NOMO-1 (cell line): Measurements from ENCODE around the gene SARNP.
A peak's percentile ranks its signal among the peaks of the same experiment; 100 is the strongest.

Source experiments
- DNase-seq, 2 experiments: peaks; one replicate each; lab custom pipeline; 2025; ENCODE audit not compliant: unreplicated experiment in 2 of 2; lab: John Stamatoyannopoulos, UW

The SARNP gene

DNA sequence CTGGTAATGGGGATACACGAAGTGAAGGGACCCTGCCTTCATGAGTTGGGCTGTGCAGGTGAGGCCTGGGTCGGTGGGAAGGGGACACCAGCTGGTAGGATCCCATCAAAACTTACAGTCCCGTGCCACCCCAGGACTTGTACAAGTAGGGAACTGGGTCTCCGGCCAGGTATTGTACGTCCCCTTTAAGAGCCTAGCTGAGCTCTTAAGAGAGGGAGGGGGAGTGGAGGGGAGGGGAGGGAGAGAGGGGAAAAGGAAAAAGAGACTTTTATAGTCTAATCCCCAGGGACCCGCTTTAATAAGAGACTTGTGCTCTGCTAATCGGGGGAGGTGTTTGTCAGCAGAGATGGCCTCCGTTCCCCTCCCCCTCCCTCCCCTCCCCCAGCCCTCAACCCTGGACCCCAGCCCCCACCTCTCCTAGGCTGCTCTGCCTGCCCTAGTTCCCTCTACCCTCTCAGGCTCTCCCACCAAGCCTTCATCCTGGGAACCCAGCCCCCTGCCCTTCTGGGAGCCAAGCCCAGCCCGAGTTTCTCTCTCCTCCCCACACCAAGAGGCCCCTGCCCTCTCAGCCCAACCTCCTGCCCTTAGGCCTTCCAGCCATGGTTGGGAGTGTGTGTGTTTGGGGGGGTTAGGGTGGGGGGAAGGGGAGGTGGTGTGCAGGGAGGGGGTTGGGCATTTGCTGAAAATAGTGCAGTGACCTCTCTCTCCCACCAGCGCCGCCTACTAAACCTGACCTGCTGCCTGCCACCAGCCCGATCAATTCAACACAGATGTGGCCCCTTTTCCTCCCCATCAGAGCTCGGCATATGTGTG is 72.0 kb downstream of the SARNP start:
- DNase-seq = no peak

DNA sequence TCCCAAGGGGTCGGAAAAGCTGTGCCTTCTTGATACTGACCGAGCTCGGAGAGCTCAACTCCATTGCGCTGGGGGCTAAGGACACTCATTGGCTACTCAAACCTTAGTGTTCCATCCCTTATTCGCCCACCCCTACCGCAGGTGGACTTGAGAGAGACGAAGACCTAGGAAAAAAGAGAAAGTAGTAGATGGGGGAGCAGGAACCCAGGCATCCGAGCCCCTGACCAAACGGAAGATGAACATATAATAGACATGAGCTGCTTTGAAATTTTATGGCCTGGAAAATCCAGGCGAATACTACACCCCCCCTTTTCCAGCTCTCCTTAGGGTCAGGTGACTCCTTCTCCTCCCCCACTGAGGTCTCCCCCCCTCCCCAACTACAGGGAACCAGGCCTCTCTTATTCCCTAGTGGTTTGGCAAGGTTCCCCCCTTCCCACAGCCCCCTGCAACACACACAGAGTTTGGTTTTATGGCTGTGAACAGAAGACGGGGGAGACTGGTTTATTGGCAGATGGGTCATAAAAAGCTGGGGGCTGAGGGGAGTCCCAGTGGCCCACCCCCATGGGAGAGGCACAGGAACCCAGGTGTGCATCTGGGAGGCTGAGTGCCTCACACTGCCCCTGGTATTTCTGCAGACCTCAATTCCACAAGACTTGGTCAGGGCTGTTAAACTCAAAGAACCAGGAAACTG is 73.0 kb downstream of the SARNP start:
- DNase-seq = no peak

DNA sequence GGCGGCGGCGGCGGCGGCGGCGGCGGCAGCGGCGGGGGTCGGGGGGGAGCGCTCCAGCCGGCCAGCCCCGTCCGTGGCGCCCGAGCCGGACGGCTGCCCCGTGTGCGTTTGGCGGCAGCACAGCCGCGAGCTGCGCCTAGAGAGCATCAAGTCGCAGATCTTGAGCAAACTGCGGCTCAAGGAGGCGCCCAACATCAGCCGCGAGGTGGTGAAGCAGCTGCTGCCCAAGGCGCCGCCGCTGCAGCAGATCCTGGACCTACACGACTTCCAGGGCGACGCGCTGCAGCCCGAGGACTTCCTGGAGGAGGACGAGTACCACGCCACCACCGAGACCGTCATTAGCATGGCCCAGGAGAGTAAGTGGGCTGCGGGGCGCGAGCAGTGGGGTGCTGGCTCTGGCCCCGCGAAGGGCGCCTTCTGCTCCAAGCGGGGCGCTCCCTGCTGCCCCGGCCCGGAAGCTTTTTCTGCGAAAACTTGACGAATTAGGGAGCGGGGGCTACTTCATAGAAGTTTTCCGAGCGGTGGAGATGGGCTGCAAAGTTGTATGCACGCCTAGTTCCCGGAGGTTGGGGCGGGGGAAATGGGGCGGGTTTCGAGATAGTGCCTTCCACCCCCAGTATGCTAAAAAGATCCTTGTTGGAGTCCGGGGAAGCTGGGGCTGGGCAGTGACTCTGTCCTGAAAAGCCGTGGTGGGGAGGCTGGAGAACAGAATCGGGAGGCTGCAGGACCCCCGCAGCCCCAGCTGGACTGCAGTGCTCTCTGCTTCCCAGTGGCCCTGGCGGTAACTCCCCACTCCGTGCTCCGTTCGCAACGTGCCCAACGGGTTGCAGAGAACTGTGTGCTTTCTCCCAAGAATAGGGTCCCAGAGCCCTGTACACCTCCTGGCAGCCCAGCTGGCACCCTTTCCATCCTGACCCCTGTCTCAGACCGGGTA is 73.9 kb downstream of the SARNP start:
- DNase-seq = peak; percentile 53 to 69

DNA sequence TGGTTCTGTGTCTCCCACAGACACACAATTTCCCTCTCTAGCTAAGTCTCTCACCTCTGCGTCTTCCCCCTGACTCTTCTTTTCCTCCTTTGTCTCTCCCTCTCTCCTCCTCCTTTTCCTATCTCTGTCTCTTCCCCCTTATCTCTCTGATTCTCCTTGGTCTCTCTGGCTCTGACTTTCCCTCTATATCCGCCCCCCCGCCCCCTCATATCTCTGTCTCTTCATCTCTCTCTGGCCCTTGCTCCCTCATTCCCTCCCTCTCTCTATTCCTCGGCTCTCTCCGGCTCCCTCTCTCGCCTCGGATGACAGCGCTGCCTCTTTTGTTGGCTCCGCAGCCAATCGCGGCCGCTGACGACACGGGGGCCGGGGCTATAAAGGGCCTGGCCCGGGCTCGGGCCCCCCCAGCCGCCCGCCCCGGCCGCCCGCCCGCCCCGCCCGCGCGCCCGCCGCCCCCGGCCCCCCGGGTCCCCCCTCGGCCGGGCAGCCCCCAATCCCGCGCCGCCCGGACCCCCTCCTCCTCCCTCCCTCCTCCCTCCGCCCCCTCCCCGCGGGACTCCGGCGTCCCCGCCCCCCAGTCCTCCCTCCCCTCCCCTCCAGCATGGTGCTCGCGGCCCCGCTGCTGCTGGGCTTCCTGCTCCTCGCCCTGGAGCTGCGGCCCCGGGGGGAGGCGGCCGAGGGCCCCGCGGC is 74.7 kb downstream of the SARNP start, which contains the start of gene GDF11:
TSS of gene GDF11 (plus strand) at position 404 of the 687 bp plus-strand sequence. CDS start at position 599, 195 bp downstream.
- peak; percentile 50 to 70 for DNase-seq

DNA sequence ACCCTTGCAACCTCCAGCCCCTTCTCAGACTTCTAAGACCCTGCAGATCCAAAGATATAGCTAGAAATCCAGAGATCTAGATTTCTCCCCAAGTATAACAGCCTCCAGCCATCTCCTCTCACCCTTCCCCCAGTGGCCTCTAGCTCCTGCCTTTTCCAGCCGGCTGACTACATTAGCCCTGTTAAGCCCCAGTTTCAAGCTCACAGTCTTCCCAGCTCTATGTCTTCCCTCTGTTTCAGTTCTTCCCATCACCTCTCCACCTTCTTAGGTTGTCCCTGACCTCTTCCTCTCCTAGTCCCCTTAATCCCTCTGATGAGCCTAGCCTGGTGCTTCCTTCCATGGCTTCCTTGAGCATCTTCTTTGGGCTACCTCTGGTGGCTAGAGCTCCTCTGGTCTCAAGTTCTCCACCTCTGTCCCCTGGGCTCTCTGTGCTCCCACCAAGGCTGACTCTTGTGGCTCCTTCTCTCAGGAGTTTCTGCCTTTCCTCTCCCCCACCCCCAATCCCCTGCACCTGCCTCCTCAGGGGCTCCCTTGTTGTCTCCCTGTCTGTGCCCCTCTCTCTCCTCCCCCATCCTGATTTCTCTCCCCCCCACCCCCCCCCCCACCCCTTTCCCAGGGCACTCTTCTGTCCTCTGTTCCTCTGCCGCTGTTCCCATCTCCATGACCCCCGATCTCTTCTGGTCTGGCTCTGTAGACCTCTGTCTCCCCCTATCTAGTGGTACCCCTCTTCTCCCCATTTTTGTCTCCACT is 75.4 kb downstream of the SARNP start:
- DNase-seq = no peak

DNA sequence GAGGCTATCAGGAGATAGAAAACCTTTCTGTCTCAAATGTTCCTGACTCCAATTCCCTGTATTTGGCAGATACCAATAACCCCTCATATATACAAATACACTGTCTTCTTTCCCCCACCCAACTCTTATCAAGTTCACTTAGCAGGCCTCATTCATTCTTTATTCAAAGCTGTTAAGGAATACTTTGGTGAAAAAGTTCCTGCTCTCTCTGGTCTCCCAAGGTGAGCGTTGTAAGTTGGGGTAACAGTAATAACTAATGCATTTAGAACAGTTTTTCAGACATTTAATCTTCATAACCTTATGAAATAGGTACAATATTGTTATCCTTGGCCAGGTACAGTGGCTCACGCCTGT is 78.5 kb downstream of the SARNP start:
- DNase-seq = no peak

DNA sequence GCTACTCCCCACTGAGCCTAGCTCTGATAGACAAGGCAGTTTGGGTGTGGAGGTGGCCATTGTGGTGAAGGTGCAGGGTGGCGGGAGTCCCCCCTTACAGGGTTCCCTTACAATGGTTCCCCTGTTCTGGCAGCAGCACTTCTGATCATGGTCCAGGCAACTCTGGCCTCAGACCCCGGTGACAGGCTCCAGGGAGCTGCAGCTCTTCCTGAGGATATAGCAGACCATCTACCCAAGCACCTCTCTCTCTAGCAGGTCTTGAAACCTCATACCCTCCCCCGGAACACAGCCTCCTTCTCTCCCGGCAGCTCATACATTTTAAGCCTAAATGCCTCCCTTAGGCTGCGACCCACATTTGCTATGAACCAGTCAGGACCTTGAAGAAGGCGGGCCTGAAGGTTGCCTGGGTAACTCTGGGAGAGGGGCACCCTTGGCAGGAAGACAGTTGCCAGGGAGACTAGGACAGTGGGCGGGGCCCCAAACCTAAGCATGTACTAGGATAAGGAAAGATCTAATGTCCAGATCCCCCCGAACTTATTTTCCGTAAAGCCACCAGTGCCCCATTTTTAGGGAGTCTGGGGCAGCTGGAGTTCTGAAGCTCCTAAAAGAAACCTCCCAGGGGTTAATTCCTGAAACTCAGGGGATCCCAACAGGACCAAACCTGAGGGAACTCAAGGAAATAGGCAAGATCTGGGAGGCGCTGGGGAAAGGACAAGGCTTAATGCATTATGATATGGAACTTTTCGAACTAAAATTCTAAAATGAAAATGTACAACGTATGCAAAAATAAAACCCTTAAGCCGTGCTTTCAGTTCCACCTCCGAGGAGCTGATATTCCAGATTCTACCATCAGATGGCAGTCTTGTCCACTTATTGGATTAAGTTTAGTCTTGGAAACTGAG is 79.2 kb downstream of the SARNP start:
- DNase-seq = peak; percentile 81 to 84

DNA sequence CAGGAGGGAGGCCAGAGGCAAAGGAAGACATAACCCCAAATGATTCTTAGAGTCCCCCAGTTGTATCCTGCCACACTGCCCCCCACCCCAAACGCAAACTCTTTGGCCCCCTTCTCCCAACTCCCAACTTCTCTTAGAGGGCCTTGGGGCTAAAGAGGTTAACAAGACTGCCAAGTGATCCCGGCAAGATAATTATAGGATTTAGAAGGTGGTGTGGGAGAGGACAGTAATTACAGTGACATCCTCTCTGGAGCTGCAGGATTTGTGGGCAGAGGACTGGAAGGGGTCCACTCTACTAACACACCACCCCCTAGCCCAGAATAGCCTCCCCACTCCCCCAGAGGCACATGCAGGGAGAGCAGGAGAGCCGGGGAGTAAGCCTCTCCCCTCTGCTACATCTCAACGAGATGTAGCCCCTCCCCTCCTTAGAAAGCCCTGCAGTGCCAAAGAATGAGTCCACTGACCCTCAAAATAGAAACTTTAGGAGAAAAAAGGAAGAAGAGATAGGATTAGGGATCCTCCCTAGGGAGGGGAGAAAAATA is 79.9 kb downstream of the SARNP start:
- DNase-seq = no peak

DNA sequence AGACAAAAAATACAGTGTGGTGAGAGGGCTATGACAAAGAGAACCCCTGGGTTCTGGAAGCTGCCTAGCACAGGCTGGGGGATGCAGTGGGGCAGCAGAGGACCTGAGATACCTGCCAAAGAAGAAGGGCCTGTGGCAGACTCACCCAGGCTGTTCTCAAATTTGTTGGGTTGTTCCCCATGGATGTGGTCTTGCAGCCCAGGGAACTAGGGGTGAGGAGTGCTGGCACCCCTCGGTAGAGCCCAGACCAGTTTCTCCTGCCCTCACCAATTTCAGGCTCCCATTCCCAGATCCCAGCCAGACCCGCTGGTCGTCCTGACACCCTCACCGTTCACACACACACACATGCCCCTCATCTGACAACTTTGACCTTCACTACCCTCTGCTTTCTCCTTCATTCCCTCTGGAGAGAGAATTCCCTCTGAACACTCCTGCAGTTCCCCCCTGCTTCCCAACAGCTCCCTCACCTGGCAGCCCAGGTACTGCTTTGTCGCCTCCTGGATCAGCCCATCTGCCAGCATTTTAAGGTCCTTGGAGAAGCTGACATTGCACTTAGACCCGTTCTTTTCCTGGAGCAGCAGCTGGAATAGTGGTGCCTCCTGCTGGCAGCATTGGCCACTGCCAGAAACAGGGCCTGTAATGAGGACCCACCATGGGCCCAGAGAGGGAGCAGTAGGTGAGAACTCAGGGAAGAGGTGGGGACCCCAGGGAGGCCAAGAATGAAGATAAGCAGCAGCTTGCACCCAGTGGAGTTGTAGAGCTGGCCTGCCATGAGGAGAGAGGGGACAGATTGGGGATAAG is 80.5 kb downstream of the SARNP start:
- peak; percentile 43 to 62 for DNase-seq

DNA sequence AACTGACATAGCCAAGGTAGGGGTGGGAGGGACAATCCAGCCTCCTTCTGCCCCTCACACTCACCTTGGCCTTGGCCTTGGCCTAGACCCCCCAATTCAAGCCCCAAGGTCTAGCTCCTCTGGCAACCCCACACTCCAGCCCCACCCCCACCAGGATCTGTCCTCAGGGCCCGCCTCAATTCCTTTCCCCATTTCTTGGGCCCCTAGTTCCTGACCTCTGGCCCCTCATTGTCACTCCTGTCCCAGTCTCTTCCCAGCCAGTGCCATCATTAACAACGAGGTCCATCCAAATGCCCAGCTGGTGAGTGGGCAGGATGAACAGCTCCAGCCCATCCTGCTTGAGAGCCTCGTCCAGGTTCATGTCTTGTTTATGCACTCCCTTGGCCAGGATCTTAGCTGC is 81.4 kb downstream of the SARNP start:
- DNase-seq = no peak

DNA sequence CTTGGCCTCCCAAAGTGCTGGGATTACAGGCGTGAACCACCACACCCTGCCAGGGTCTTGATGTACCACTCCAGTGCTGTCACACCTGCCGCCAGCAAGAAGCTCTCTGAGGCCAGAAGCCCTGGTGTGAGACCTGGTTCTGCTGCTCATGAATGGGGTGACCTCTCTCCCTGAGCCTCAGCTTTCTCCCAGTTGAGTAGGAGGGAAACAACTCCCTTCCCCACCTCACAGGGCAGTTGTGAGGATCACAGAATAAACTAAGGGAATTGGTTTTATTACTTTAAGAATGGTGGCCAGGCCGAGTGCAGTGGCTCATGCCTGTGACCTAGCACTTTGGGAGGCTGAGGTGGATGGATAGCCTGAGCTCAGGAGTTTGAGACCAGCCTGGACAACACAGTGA is 82.9 kb downstream of the SARNP start:
- no peak for DNase-seq

DNA sequence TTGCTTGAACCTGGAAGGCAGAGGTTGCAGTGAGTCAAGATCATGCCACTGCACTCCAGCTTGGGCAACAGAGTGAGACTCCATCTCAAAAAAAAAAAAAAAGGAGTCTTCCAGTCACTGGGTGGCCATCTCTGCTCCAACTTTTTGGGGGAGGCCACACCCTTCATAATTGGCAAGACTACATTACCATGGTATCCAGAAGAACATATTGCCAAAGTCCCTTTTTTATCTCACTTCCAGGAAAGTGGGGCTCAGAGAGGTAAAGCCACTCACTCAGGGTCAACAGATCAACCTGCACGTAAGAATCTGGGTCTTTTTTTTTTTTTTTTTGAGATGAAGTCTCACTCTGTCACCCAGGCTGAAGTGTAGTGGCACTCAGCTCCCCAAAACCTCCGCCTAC is 83.7 kb downstream of the SARNP start:
- DNase-seq = no peak

DNA sequence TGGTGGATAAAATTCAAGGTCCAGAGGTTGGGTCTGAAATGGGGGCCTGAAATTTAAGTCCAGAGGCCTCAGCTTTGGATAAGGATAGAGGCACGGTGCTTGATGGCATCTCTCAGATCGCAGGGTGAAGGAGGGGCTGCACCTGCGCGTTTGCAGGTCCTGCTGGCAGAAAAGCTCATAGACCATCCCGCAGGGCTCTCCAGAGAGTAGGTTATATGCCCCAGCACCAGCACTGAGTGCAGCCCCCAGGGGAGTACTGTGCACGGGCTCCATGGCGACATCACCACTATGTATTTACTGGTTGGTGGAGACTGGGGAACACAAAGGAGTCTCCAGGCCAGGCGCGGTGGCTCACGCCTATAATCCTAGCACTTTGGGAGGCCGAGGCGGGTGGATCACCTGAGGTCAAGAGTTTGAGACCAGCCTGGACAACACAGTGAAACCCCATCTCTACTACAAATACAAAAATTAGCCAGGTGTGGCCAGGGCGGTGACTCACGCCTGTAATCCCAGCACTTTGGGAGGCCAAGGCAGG is 84.4 kb downstream of the SARNP start:
- no peak for DNase-seq

DNA sequence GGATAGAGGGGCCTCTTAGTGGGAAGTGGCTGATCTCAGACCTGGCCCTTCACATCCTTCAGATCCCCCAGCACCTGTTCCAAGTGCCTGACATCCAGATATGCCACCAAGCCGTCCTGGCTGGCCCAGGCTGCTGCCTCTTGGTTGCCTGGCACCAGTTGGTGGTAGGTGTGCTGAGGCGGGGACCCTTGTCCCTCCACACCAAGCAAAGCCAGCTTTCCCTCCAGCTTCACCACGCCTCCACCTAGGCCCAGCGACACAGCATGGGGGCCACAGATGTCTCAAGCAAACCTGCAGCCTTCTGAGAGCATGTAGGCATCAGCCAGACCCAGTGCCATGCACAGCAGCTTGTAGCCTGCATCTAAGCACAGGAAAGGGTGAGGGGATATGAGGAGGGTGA is 85.2 kb downstream of the SARNP start:
- no peak for DNase-seq

DNA sequence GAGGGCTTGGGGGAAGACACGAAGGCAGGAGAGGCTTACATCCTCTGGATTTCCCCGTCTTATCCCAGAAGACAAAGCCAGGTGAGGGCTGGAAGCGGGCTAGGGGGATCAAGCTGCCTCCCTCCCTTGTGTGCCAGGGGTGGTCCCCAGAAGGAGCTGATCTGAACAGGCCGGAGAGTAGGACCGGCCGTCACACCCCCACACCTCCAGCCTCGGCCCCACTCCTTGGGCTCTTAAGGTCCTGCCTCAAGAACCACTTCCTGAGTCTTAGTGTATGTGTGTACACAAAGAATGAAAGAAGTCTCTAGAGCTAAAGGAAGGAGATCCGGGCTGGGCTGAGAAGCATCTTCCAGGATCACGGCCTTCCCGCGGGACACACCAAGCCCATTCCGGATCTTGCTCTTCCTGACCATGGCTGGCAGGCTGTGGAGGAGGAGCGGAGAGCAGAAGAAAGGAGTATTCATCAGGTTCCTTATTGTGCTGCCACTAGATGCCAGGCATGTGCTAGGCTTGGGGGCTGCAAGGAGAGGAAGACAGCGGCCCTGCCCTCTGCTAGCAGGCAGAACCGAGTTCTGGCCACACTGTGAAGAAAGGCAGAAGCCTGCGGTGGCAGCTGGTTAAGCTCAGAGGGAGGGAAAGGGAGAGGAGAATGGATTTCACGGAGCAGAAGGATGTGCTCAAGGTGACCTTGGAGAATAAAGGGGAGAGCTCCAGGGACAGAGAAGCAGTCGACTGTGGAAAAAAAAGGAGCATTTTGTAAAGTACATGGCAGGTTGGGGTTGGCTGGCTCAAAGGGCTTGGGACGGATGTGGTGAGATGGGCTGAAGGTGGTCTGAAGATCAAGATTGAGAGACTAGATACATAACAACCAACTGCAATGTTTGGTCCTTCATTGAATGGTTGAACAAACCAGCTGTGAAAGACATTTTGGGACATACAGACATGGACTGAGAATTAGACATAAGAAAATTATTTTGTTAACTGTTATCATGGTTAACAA is 87.4 kb downstream of the SARNP start:
- DNase-seq = peak; percentile 64 to 73
